GM20000 (cell line): ENCODE measurements around the gene FOXL2NB.

Experiments used
- DNase-seq: peaks from one replicate; pipeline ENCODE4 v3.0.0; 2012; ENCODE audit warnings: low spot score
- CTCF ChIP-seq: IDR thresholded peaks from 2 replicates; pipeline ENCODE4 v1.5.1; 2012; ENCODE audit warnings: mild to moderate bottlenecking, control low read depth; ENCODE audit errors: extremely low read depth, missing control alignments

FOXL2NB gene

GRCh38 chr3:138949002-138949418 lies 2.0 kb downstream of the FOXL2NB start:
- TF ChIP-seq CTCF = no peak
- DNase-seq = no peak

- DNase-seq = no peak
- TF ChIP-seq CTCF = no peak
Observed at GRCh38 chr3:138949445-138950005, 2.5 kb downstream of the FOXL2NB start.

- no peak for TF ChIP-seq CTCF
- DNase-seq = no peak
Observed at GRCh38 chr3:138950006-138950644, 3.1 kb downstream of the FOXL2NB start.

- no peak for DNase-seq
- no peak for TF ChIP-seq CTCF
Observed at GRCh38 chr3:138950701-138951100, 3.7 kb downstream of the FOXL2NB start.

- TF ChIP-seq CTCF = no peak
- DNase-seq = no peak
Observed at GRCh38 chr3:138960417-138960852, 13.4 kb downstream of the FOXL2NB start.

GRCh38 chr3:138962854-138963560 lies 16.0 kb downstream of the FOXL2NB start:
- DNase-seq = no peak
- no peak for TF ChIP-seq CTCF

GRCh38 chr3:138964264-138964663 lies 17.2 kb downstream of the FOXL2NB start:
- no peak for TF ChIP-seq CTCF
- DNase-seq = no peak
